Measurements from ENCODE around the gene SRP72.

Gene SRP72

GRCh38 chr4:56550642-56551041, 83.2 kb downstream of the SRP72 start:
- DNase-seq (ENCODE audit: low spot score) = no peak

GRCh38 chr4:56551516-56551915, 84.1 kb downstream of the SRP72 start:
- DNase-seq (ENCODE audit: low spot score) = no peak

- DNase-seq (ENCODE audit: low spot score) = no peak
Measured at GRCh38 chr4:56552273-56552672, 84.9 kb downstream of the SRP72 start.
